Nephron (organoid): Measurements from ENCODE around the gene PIM3.

Experiments used
- H3K27ac Mint-ChIP-seq, 3 experiments: 2 replicates each; pipeline ENCODE4 v1.8.0; 2020; ENCODE audit warnings: mixed read lengths in 3 of 3, mild to moderate bottlenecking in 2 of 3, moderate library complexity in 1 of 3
- H3K27me3 Mint-ChIP-seq: 2 replicates; pipeline ENCODE4 v1.8.0; 2021; ENCODE audit warnings: low read depth, mild to moderate bottlenecking, moderate library complexity, mixed read lengths
- H3K36me3 Mint-ChIP-seq: 2 replicates; pipeline ENCODE4 v1.8.0; 2020; ENCODE audit warnings: low read depth, mixed read lengths
- H3K4me1 Mint-ChIP-seq: 2 replicates; pipeline ENCODE4 v1.8.0; 2020; ENCODE audit warnings: mixed read lengths
- H3K4me3 Mint-ChIP-seq, 3 experiments: 2 replicates each; pipeline ENCODE4 v1.8.0; 2020; ENCODE audit warnings: mild to moderate bottlenecking in 3 of 3, mixed read lengths in 3 of 3, moderate library complexity in 2 of 3
- H3K9me3 Mint-ChIP-seq: 2 replicates; pipeline ENCODE4 v1.8.0; 2020; ENCODE audit warnings: mixed read lengths
- TF ChIP-seq, protein P1 (sequence below), 3 experiments: fragments of 200-600 bp; sonication (generic); IDR thresholded peaks; one replicate each; pipeline ENCODE4 v1.5.0; 2021; ENCODE audit warnings: antibody characterized with exemption in 3 of 3; ENCODE audit not compliant: unreplicated experiment in 3 of 3

Gene PIM3

DNA sequence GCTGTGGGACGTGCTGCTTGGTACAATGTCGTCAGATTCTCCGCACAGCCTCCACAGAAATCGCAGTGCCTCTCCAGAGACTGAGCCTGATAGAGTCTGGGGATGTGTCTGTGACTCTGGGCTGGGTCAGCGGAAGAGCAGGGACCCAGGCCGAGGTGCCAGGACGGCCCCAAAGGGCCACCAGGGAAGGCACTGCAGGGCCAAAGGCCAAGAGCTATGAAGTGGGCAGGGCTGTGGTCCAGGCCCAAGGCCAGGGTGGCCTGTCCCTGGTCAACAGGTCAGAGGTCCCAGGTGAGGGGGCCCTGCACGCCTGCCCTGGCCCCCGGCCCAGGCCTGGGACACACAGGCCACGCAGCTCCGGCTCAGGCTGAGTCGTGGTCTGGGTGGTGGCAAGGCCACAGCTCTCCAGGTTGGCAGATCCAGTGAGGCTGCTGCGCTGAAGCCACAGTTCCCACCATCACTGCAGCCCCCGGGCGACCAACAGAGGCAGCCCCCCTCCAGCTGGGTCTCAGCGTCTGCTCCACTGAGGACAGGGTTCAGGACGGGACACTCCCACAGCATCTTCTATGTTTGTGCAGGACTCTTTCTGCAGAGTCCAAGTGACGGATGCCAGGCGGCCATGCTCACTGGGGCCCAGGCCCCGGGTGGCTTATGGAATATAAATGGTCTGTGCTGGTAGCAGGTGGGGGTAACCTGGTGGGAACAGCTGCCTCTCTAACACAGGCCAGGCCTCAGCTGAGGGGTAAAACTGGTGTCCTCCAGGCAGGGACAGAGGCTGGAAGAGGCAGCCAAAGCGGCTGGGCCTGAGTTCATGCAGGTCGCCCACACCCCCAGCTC is 4.8 kb upstream of the PIM3 start:
- Mint-ChIP-seq H3K27ac (peak overlapping the region in 1 of 3 experiments; percentile 34), H3K36me3 (no peaks in the 10 kb centered on the region), H3K4me1 (peaks cover 15% of the 10 kb centered on the region), H3K9me3 (no peaks in the 10 kb centered on the region), H3K27me3 (peaks cover 4% of the 10 kb centered on the region), H3K4me3 (no peak overlapping the region)
- TF ChIP-seq, protein P1, sequence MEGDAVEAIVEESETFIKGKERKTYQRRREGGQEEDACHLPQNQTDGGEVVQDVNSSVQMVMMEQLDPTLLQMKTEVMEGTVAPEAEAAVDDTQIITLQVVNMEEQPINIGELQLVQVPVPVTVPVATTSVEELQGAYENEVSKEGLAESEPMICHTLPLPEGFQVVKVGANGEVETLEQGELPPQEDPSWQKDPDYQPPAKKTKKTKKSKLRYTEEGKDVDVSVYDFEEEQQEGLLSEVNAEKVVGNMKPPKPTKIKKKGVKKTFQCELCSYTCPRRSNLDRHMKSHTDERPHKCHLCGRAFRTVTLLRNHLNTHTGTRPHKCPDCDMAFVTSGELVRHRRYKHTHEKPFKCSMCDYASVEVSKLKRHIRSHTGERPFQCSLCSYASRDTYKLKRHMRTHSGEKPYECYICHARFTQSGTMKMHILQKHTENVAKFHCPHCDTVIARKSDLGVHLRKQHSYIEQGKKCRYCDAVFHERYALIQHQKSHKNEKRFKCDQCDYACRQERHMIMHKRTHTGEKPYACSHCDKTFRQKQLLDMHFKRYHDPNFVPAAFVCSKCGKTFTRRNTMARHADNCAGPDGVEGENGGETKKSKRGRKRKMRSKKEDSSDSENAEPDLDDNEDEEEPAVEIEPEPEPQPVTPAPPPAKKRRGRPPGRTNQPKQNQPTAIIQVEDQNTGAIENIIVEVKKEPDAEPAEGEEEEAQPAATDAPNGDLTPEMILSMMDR (IDR thresholded peaks at IDR 0.05; ENCODE audit: unreplicated experiment in 3 of 3), result no peak

DNA sequence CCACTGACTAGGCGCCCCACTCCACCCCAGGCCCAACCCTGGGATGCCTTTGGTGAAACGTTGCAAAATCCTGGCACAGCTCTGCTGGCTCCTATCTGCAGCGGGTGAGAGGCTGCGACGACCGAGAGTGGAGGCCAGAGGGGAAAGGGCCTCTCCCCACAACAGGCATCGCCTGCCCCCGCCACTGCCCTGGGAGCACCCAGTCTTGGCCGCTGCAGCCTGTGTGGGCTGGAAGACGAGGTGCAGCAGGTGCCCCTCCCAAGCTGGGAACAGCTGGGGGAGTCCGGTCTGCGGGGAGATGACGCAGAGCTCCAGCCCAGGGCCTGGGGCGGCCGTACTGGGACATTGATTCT is 4.2 kb upstream of the PIM3 start:
- no peak overlapping the region for H3K4me3 Mint-ChIP-seq
- no peaks in the 10 kb centered on the region for H3K36me3 Mint-ChIP-seq
- H3K9me3 Mint-ChIP-seq, result no peaks in the 10 kb centered on the region
- H3K4me1 Mint-ChIP-seq, result peaks cover 15% of the 10 kb centered on the region
- TF ChIP-seq, protein P1 (IDR thresholded peaks at IDR 0.05; ENCODE audit: unreplicated experiment in 3 of 3), result no peak
- H3K27me3 Mint-ChIP-seq, result peaks cover 4% of the 10 kb centered on the region
- no peak overlapping the region for H3K27ac Mint-ChIP-seq

DNA sequence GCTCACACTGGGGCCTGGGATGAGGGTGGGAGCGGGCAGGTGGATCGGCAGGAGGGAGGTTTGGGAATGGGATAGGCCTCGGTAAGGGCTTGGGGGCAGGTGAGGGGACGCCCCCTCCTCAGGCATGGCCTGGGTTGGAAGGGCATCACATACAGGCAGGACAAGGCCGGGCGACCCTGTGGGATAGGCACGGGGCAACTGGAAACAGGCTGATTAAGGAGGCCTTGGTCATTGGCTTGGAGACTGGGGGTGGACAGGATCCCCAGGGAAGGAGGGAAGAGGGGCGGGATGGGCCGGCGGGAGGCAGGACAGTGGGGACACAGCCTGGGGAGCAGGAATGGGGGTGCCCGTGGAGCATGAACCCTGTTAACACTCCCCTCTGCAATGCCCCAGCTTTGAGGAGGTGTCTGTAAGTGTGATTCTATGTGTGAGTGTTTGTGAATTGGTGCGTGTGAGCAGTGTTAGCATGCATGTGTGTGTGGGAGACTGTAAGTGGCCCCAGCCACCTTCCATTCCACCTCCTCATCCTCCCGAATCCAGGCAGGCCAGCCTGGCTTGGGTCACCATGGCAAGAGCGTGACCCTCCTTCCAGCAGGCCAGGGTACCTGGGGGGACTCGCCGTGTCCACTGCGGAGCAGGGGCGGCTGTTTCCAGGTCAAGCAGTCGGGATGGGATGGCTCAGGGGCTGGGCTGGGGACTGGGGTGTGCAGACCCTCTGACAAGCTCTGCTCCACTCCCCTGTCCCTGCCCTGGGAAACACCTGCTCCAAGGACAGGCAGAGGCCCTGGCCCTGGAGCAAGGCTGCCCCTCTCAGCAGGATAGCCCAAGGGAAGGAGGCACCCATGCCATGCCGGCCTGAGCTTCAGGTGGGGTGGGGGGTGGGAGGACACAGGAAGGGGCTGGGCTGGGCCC is 3.4 kb upstream of the PIM3 start:
- TF ChIP-seq, protein P1 (IDR thresholded peaks at IDR 0.05; ENCODE audit: unreplicated experiment in 3 of 3), result no peak
- no peaks in the 10 kb centered on the region for H3K9me3 Mint-ChIP-seq
- no peaks in the 10 kb centered on the region for H3K36me3 Mint-ChIP-seq
- peaks cover 14% of the 10 kb centered on the region for H3K4me1 Mint-ChIP-seq
- H3K27me3 Mint-ChIP-seq, result peaks cover 4% of the 10 kb centered on the region
- peak overlapping the region; percentile 41 to 77 (median 51) for H3K4me3 Mint-ChIP-seq
- peak overlapping the region in 2 of 3 experiments; percentile 74 to 78 for H3K27ac Mint-ChIP-seq

DNA sequence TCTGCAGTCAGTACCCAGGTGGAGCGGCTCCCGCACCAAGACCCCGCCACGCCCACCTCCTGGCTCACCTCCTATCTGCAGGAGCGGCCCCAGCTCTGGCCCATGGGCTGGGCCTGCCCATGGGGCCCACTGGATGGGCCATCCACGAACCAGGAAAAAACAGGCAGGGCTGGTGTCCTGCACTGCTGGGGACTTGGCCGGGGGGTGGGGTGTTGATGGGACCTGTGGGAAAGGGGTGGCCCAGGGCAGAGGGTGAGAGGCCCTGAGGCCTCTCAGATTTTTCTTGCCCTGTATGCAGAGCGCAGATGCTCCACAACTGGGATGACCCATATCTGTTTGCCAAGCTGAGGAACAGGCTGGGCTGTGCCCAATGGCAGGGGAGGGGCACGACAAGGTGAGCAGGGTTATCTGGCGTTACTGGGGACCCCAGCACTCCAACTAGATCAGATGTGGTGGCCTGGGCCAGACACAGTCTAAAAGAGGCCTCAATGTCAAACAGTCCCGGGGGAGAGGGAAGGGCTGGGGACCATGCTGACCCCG is 2.7 kb upstream of the PIM3 start:
- Mint-ChIP-seq H3K9me3 (no peaks in the 10 kb centered on the region), H3K4me1 (peaks cover 10% of the 10 kb centered on the region), H3K27ac (peak overlapping the region; percentile 33 to 57 (median 54)), H3K36me3 (no peaks in the 10 kb centered on the region), H3K4me3 (peak overlapping the region; percentile 40 to 75 (median 57)), H3K27me3 (peaks cover 4% of the 10 kb centered on the region)
- TF ChIP-seq, protein P1 (IDR thresholded peaks at IDR 0.05; ENCODE audit: unreplicated experiment in 3 of 3), result no peak

DNA sequence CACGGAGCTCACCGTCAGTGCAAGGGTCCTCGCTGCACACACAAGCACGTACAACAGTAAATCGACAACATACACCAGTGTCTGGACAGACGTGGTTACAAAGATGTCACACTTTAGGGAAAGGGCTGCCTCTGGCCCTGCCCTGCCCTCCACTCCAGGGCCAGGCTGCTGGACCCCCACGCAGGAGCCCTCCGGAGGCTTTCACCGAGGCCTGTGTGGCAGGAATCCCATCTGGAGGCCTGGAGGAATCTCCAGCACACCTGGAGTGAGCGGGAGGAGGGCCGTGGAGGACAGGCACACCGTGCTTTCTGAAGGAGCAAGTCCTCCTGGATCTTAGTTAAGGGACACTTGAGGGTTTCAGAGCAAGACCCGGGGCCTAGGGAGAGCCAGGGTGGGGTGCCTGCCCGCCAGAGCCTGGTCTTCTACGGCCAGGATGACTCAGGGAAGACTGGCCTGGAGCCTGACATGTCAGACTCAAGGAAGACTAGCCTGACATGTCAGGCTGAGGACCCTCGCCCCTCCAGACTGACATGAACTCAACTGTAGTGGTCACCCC is 2.1 kb upstream of the PIM3 start:
- Mint-ChIP-seq H3K9me3 (no peaks in the 10 kb centered on the region), H3K4me3 (peak overlapping the region; percentile 67 to 75 (median 72)), H3K4me1 (peaks cover 10% of the 10 kb centered on the region), H3K27ac (peak overlapping the region; percentile 33 to 57 (median 54)), H3K36me3 (peaks cover under 1% of the 10 kb centered on the region), H3K27me3 (peaks cover 4% of the 10 kb centered on the region)
- TF ChIP-seq, protein P1 (IDR thresholded peaks at IDR 0.05; ENCODE audit: unreplicated experiment in 3 of 3), result no peak
